RKO (cell line): ENCODE data around the gene CAT.

Experiments used
- DNase-seq: peaks from one replicate; pipeline ENCODE4 v3.0.0-alpha.2; 2016; ENCODE audit warnings: low spot score

CAT gene

GRCh38 chr11:34460278-34460677, 21.5 kb downstream of the CAT start:
- DNase-seq: no peak

- DNase-seq: no peak
These were observed 22.5 kb downstream of the CAT start for GRCh38 chr11:34461215-34461614.

GRCh38 chr11:34464591-34465051, 25.9 kb downstream of the CAT start:
- no peak for DNase-seq

- DNase-seq: no peak
These were observed 28.2 kb downstream of the CAT start for GRCh38 chr11:34466802-34467488.

GRCh38 chr11:34468209-34468841, 29.6 kb downstream of the CAT start:
- peak; percentile 81 for DNase-seq

GRCh38 chr11:34473603-34474169, 35.0 kb downstream of the CAT start:
- no peak for DNase-seq

- DNase-seq: no peak
These were observed 36.9 kb downstream of the CAT start for GRCh38 chr11:34475656-34476055.

- DNase-seq: no peak
These were observed 38.1 kb downstream of the CAT start for GRCh38 chr11:34476849-34477248.

GRCh38 chr11:34478845-34479663, 40.3 kb downstream of the CAT start:
- no peak for DNase-seq

- no peak for DNase-seq
These were observed 41.6 kb downstream of the CAT start for GRCh38 chr11:34480314-34480713.

GRCh38 chr11:34481307-34481706, 42.6 kb downstream of the CAT start:
- DNase-seq: no peak

- DNase-seq: no peak
These were observed 44.6 kb downstream of the CAT start for GRCh38 chr11:34483106-34483874.

- DNase-seq: no peak
These were observed 48.7 kb downstream of the CAT start for GRCh38 chr11:34487430-34487829.

- no peak for DNase-seq
These were observed 50.3 kb downstream of the CAT start for GRCh38 chr11:34488855-34489557.

GRCh38 chr11:34490304-34490703, 51.6 kb downstream of the CAT start:
- DNase-seq: no peak

GRCh38 chr11:34492806-34493414, 54.2 kb downstream of the CAT start:
- peak; percentile 62 for DNase-seq

GRCh38 chr11:34493468-34493867, 54.7 kb downstream of the CAT start:
- no peak for DNase-seq

- no peak for DNase-seq
These were observed 55.3 kb downstream of the CAT start for GRCh38 chr11:34493926-34494595.

GRCh38 chr11:34495239-34495723, 56.5 kb downstream of the CAT start:
- no peak for DNase-seq
